Activated CD4-positive, alpha-beta T cell treated with anti-CD3 and anti-CD28 coated beads for 1 hour (primary cell): ENCODE measurements around the gene MXRA8.
"Not testable (repeated sequence)": the region's sequence is repeated elsewhere in the genome, so short reads cannot be mapped to it uniquely, and the experiment has no call there.

ENCODE experiments used
- DNase-seq: peaks from one replicate; pipeline ENCODE4 v3.0.0-alpha.2; 2020

The MXRA8 gene, protein sequence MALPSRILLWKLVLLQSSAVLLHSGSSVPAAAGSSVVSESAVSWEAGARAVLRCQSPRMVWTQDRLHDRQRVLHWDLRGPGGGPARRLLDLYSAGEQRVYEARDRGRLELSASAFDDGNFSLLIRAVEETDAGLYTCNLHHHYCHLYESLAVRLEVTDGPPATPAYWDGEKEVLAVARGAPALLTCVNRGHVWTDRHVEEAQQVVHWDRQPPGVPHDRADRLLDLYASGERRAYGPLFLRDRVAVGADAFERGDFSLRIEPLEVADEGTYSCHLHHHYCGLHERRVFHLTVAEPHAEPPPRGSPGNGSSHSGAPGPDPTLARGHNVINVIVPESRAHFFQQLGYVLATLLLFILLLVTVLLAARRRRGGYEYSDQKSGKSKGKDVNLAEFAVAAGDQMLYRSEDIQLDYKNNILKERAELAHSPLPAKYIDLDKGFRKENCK

DNA sequence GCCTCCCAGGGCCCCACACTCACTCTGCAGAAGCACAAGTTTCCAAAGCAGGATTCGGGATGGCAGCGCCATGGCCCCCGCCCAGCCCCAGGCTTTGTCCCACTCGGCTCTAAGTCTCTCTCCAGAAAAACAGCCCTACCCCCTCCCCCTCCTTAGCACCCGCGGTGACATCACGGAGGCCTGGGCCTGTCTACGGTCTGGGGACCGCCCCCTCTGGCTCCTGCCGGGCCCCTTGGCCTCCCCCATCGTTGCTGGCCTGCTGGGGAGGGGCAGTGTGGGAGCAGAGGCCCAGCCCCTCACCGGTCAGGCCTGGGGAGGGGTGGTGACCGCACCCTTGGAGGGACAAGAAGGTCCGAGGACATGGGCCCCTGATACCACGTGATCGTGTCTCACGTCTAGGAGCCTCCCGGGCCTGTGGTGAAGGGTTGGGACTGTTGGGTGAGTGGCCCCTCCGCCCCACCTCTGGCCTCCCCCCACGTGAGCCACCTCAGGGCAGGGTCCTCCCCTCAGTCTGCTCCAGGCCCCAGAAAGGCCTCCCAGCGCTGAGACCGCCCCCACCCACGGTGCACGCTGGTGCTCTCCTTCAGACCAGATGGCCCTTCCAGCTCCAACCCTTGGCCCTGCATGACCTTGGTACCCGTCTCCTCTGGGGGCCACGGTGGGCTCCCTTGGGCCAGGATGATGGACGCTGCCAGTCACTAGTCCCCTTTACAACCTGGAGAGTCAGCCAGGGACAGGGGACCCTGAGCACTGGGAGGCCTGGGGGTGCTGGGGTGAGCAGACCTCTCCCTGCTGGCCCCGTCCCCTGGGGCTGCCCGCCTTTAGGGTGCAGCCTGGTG lies at the start of gene MXRA8:
Gene MXRA8 (minus strand): TSS at position 123 of the 839 bp plus-strand sequence. CDS start 51 bp downstream, at position 72.
- DNase-seq: no peak

DNA sequence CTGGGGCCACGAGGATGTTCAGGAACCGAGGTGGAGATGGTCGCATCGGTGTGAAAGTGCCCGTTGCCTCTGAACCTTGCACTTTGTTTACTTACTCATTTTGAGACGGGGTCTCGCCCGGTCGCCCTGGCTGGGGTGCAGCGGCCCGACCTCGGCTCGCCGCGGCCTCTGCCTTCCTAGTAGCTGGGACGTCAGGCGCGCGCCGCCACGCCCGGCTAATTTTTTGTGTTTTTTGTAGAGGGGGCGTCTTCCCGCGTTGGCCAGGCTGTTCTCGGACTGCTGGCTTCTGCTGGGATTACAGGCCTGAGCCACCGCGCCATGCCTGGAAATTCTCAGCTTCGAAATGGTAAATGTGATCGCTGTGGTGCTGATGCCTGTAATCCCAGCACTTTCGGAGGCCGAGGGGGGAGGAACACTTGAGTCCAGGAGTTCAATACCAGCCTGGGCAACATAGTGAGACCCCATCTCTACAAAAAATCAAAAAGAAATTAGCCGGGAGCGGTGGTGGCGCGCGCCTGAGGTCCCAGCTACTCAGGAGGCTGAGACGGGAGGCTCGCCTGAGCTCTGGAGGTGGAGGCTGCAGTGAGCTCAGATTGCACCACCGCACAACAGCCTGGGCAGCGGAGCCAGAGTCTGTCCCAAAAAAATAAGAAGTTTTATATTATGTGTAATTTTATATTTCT lies 49.4 kb upstream of the MXRA8 start:
- no peak for DNase-seq

DNA sequence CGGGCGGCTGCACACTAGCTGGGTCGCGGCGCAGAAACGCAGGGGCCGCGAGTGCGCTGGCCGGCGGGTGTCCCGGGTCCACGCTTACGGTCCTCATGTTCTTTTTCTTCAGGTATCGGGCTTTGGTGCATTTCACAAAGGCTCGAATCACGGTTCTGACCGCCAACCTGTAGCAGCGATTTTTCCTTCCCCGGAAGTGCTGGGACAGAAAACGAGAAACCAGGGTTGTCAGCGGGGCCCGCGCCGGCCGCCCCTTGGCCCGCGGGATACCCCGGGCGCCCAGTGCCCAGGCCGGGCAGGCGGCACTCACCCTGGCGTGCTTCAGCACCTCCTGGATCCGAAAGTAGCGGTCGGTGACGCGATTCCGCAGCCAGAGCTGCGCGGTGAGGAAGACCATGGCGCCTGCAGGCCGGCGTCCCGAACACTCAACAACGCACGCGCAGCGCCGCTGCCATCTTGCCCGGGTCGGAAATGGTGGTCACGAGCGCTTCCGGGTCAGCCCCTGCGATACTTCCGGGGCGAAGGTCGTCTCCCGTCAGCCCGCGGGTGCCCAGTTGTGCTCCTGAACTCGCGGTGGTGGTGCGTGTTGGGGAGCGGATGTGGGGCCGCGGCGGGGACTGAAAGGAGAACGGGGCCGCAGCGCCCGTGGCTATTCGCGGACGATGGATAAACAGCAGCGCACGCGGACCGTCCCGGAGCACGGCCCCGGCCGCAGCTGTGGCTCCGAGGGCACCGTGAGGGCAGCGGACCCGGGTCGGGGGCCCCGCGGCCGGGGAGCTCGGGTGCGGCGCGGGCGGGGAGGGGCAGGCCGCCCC lies 48.7 kb upstream of the MXRA8 start, which contains the start of gene MRPL20:
Gene MRPL20 (minus strand): TSS at position 473 of the 815 bp plus-strand sequence. CDS start 76 bp downstream, at position 397.
- peak; percentile 93 for DNase-seq

- DNase-seq: no peak
These were observed 47.9 kb upstream of the MXRA8 start for GRCh38 chr1:1406101-1406820.

GRCh38 chr1:1403653-1404052 lies 45.3 kb upstream of the MXRA8 start:
- DNase-seq: no peak

GRCh38 chr1:1402901-1403392 lies 44.6 kb upstream of the MXRA8 start:
- DNase-seq: not testable (repeated sequence)

GRCh38 chr1:1402072-1402900 lies 43.9 kb upstream of the MXRA8 start:
- DNase-seq: no peak

- no peak for DNase-seq
These were observed 43.2 kb upstream of the MXRA8 start for GRCh38 chr1:1401457-1402010.

- no peak for DNase-seq
These were observed 42.5 kb upstream of the MXRA8 start for GRCh38 chr1:1400576-1401456.

GRCh38 chr1:1399872-1400575 lies 41.7 kb upstream of the MXRA8 start:
- DNase-seq: no peak

GRCh38 chr1:1399187-1399871 lies 41.0 kb upstream of the MXRA8 start, which contains the start of gene CCNL2:
CCNL2 (minus strand) TSS chr1:1399335; CDS start chr1:1399306, 29 bp downstream.
- peak; percentile 99 for DNase-seq

DNA sequence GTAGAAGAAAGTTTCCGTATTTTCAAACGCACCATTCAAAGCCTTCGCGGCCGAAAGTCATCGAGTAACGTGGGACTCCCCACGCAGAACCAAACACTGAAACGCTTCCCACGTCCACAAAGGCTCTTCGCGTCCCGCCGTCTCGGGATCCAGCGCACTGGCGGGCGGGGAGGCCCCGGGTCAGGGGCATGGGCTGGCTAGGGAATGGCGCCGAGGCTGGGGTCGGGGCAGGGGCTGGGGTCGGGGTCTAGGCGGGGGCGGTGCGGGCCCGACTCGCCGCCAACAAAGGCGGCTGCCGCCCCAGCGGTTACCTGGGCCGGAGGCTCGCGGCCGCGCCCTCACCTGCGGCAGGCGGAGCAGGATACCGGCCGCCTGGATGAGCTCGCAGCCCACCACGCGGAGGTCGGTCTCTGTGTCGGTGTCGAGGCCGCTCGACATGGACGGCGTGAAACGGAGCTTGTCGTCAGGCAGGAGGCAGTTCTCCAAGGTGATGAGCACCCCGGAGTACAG lies 40.4 kb upstream of the MXRA8 start:
- DNase-seq: no peak

GRCh38 chr1:1397839-1398523 lies 39.6 kb upstream of the MXRA8 start:
- no peak for DNase-seq

- DNase-seq: no peak
These were observed 36.8 kb upstream of the MXRA8 start for GRCh38 chr1:1395166-1395565.

DNA sequence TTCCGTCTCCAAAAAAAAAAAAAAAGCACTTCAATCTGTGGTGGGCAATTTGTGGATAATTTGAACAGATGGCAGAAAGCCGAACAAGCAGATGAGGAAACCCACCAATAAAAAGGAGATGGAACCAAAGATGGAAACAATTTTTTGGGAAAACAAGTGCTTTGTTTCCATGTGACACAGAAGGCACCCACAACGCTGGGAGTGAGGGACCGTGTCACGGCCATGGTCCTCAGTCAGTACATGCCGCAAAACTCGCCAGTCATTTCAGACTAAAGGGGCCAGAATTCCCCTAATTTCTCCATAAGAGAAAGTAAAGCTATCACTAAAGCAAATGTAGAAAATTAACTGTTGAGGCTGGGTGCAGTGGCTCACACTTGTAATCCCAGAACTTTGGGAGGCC lies 35.8 kb upstream of the MXRA8 start:
- DNase-seq: no peak

DNA sequence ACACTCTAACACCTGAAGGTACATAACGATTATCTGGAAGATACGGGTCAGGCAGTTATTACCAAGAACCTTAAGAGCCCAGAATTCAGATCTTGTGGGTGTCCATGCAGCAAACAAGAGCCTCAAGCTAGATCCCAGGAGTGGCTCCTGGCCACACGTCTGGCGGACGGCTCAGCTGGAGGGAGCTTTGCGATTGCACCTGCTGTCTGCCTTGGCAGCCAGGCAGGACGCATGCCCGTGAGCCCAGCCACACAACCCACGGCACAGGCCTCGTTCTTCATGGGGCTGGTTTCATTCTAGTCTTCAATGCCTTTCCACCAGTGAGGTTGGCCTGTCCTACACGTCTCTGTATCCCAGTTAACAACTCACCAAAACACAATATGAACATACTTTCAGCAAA lies 35.1 kb upstream of the MXRA8 start:
- DNase-seq: no peak

DNA sequence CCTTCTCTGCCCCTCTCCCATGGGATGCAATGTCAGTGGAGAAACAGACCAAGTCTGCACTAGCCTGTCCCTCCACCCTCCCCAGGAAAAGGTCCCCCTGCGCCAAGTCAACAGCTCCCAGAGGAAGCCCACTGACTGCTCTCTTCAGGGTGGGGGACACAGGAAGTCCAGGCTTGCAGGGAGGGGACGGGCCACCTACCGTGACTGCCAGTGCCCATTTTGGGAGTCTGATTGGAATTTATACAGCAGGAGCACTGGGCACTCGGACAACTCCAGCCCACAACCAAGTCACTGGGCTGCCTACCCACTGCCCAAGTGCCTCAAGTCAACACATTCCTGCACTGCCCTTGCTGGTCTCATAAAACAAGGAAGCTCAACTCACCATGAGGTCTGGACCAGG lies 34.7 kb upstream of the MXRA8 start:
- no peak for DNase-seq
